ENCODE data around the gene FA2H. TPM values are rescaled to one million over a fixed set of nuclear protein-coding genes. Genes with fewer than 3 reads are reported as not detected.

The FA2H gene
- total and polyA plus RNA-seq, 2 of the 13 experiments (the other 11 are each of a cell fraction or from before 2014, with no cell fraction given), result 0.20 TPM; not detected in 1

DNA sequence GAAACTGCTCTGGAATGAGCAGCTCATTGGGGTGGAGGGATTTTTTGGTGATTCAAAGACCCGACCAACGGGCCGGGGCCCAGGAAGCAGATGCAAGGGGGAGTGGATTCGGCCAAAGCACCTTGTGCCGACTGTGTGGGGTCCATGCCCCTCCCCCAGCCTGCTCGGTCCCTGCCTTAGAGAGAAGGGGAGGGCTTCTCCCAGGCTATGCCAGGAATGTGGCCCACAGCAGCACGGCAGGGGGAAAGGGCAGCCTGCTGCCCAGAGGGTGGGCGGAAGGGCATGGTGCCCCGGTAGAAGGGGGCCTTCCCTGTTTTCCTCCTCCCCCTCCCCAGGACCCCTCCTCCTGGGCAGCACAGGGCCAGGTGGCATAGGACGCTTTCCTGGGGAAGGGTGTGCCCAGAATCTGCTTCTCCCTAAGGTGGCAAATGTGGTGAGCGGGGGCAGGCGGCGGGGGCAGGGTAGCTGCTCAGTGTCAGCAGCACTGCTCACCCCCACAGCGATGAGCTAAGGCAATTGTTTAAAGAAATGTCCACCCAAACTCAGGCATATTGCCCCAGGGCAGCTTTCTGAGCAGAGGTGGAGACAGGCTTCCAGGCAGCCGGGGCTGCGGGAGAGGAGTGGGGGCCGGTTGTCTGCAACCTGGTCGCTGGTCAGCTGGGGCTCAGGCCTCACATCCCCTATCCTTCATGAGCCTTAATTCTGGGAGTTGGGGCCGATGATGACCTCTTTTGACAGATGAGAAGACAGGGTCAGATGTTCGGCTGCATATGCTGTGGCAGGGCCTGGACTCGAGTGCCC lies 40.1 kb downstream of the FA2H start (continued):
- TF ChIP-seq, protein P1, sequence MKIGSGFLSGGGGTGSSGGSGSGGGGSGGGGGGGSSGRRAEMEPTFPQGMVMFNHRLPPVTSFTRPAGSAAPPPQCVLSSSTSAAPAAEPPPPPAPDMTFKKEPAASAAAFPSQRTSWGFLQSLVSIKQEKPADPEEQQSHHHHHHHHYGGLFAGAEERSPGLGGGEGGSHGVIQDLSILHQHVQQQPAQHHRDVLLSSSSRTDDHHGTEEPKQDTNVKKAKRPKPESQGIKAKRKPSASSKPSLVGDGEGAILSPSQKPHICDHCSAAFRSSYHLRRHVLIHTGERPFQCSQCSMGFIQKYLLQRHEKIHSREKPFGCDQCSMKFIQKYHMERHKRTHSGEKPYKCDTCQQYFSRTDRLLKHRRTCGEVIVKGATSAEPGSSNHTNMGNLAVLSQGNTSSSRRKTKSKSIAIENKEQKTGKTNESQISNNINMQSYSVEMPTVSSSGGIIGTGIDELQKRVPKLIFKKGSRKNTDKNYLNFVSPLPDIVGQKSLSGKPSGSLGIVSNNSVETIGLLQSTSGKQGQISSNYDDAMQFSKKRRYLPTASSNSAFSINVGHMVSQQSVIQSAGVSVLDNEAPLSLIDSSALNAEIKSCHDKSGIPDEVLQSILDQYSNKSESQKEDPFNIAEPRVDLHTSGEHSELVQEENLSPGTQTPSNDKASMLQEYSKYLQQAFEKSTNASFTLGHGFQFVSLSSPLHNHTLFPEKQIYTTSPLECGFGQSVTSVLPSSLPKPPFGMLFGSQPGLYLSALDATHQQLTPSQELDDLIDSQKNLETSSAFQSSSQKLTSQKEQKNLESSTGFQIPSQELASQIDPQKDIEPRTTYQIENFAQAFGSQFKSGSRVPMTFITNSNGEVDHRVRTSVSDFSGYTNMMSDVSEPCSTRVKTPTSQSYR (CRISPR knock-in tag; IDR thresholded peaks at IDR 0.05; ENCODE audit: borderline replicate concordance), result peak; percentile 81
- TF ChIP-seq, protein P2, sequence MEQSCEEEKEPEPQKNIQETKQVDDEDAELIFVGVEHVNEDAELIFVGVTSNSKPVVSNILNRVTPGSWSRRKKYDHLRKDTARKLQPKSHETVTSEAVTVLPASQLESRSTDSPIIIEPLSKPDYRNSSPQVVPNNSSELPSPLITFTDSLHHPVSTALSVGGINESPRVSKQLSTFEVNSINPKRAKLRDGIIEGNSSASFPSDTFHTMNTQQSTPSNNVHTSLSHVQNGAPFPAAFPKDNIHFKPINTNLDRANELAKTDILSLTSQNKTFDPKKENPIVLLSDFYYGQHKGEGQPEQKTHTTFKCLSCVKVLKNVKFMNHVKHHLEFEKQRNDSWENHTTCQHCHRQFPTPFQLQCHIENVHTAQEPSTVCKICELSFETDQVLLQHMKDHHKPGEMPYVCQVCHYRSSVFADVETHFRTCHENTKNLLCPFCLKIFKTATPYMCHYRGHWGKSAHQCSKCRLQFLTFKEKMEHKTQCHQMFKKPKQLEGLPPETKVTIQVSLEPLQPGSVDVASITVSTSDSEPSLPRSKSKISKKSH (CRISPR knock-in tag; IDR thresholded peaks at IDR 0.05; ENCODE audit: borderline replicate concordance), result peak; percentile 38; the same call in 1 of the 2 replicates
- TF ChIP-seq, protein P3, sequence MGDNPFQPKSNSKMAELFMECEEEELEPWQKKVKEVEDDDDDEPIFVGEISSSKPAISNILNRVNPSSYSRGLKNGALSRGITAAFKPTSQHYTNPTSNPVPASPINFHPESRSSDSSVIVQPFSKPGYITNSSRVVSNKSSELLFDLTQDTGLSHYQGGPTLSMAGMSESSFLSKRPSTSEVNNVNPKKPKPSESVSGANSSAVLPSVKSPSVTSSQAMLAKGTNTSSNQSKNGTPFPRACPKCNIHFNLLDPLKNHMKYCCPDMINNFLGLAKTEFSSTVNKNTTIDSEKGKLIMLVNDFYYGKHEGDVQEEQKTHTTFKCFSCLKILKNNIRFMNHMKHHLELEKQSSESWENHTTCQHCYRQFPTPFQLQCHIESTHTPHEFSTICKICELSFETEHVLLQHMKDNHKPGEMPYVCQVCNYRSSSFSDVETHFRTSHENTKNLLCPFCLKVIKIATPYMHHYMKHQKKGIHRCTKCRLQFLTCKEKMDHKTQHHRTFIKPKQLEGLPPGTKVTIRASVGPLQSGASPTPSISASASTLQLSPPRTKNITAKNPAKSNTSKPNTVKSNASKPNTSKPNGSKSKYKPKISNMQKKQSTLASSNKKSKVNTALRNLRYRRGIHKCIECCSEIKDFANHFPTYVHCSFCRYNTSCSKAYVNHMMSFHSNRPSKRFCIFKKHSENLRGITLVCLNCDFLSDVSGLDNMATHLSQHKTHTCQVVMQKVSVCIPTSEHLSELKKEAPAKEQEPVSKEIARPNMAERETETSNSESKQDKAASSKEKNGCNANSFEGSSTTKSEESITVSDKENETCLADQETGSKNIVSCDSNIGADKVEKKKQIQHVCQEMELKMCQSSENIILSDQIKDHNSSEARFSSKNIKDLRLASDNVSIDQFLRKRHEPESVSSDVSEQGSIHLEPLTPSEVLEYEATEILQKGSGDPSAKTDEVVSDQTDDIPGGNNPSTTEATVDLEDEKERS (CRISPR knock-in tag; IDR thresholded peaks at IDR 0.05), result 0 out of 2 replicates have a peak, but pooled peaks have one; percentile 52
- no peak for TF ChIP-seq KLF16 (CRISPR knock-in tag; IDR thresholded peaks at IDR 0.05)
- TF ChIP-seq ZZZ3 (CRISPR knock-in tag; IDR thresholded peaks at IDR 0.05; ENCODE audit: borderline replicate concordance), result no peak
- TF ChIP-seq ZKSCAN5 (CRISPR knock-in tag; IDR thresholded peaks at IDR 0.05), result no peak
- TF ChIP-seq SNAPC2 (CRISPR knock-in tag; IDR thresholded peaks at IDR 0.05), result no peak
- TF ChIP-seq MAF1 (CRISPR knock-in tag; IDR thresholded peaks at IDR 0.05; ENCODE audit: borderline replicate concordance), result no peak
- no peak for TF ChIP-seq TGIF2 (CRISPR knock-in tag; IDR thresholded peaks at IDR 0.05)
- no peak for TF ChIP-seq FOXM1 (CRISPR knock-in tag; IDR thresholded peaks at IDR 0.05)
- TF ChIP-seq ZNF510 (CRISPR knock-in tag; IDR thresholded peaks at IDR 0.05; ENCODE audit: low read depth), result no peak
- TF ChIP-seq NFYB (CRISPR knock-in tag; IDR thresholded peaks at IDR 0.05), result no peak
- no peak for TF ChIP-seq MEIS1 (CRISPR knock-in tag; IDR thresholded peaks at IDR 0.05; ENCODE audit: borderline replicate concordance)
- peak; percentile 48; the same call in 1 of the 2 replicates for TF ChIP-seq ZNF446 (CRISPR knock-in tag; IDR thresholded peaks at IDR 0.05)
- TF ChIP-seq JUND (CRISPR knock-in tag; IDR thresholded peaks at IDR 0.05), result no peak
- peak; percentile 63; the same call in 1 of the 2 replicates for TF ChIP-seq NRL (CRISPR knock-in tag; IDR thresholded peaks at IDR 0.05; ENCODE audit: borderline replicate concordance)
- TF ChIP-seq ZFX (CRISPR knock-in tag; IDR thresholded peaks at IDR 0.05; ENCODE audit: low read depth), result 0 out of 2 replicates have a peak, but pooled peaks have one; percentile 3
- peak; percentile 33; the same call in 1 of the 2 replicates for TF ChIP-seq ZSCAN21 (CRISPR knock-in tag; IDR thresholded peaks at IDR 0.05; ENCODE audit: borderline replicate concordance)
- TF ChIP-seq TOPORS (CRISPR knock-in tag; IDR thresholded peaks at IDR 0.05), result no peak
- no peak for TF ChIP-seq RXRB (CRISPR knock-in tag; IDR thresholded peaks at IDR 0.05; ENCODE audit: borderline replicate concordance)
- TF ChIP-seq RFX1 (IDR thresholded peaks at IDR 0.05), result no peak
- no peak for TF ChIP-seq SOX6 (IDR thresholded peaks at IDR 0.05)
- no peak; the same call in 1 of the 2 replicates for TF ChIP-seq SOX6 (CRISPR knock-in tag; IDR thresholded peaks at IDR 0.05)
